Panc1 (cell line): ENCODE measurements around the gene NKX1-2.

Experiments
- POLR2AphosphoS5 ChIP-seq: IDR thresholded peaks from 2 replicates; pipeline ENCODE4 v1.6.1; 2012; ENCODE audit warnings: mild to moderate bottlenecking, low read depth, low read length, moderate library complexity
- SIN3A ChIP-seq: IDR thresholded peaks from 2 replicates; pipeline ENCODE4 v1.6.1; 2012; ENCODE audit warnings: low read depth, mild to moderate bottlenecking, low read length, moderate library complexity, borderline replicate concordance; ENCODE audit not compliant: insufficient read depth
- TF ChIP-seq, protein P1 (sequence below): fragments of 450-650 bp; IDR thresholded peaks from 2 replicates; pipeline ENCODE4 v1.5.1; 2017; ENCODE audit warnings: mild to moderate bottlenecking
- TF ChIP-seq, protein P2 (sequence below), 2 experiments: IDR thresholded peaks; 2 replicates each; pipeline ENCODE4 v1.6.1; 2011 to 2012; ENCODE audit warnings: low read depth in 2 of 2, control low read depth in 1 of 2, low read length in 1 of 2, mild to moderate bottlenecking in 1 of 2, moderate library complexity in 1 of 2; ENCODE audit not compliant: insufficient read depth in 1 of 2

DNA sequence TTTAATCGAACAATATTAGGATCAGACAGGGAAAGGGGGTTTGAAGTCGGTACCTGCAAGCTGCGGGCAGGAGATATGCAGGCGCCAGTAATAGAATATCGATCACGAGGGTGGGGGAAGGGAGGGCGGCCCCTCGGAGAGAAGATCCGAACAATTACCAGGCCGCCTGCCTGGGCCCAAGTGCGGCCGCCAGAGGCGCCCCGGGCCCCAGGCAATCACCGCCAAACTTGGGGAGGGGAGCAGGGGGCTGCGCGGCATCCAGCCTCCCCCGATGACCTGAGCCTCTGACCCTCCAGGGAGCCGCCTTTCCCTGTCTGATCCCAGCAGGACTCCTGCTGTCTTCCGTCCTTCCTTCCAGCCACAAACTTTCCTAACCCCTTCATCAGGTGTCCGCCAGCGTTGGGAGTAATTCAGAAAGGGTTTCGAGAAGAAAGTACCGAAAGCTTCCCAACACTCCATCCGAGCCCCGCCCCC lies 1.1 kb downstream of the NKX1-2 start:
- TF ChIP-seq, protein P1, sequence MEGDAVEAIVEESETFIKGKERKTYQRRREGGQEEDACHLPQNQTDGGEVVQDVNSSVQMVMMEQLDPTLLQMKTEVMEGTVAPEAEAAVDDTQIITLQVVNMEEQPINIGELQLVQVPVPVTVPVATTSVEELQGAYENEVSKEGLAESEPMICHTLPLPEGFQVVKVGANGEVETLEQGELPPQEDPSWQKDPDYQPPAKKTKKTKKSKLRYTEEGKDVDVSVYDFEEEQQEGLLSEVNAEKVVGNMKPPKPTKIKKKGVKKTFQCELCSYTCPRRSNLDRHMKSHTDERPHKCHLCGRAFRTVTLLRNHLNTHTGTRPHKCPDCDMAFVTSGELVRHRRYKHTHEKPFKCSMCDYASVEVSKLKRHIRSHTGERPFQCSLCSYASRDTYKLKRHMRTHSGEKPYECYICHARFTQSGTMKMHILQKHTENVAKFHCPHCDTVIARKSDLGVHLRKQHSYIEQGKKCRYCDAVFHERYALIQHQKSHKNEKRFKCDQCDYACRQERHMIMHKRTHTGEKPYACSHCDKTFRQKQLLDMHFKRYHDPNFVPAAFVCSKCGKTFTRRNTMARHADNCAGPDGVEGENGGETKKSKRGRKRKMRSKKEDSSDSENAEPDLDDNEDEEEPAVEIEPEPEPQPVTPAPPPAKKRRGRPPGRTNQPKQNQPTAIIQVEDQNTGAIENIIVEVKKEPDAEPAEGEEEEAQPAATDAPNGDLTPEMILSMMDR: peak; percentile 51; the same call in 1 of the 2 replicates
- TF ChIP-seq SIN3A: no peak
- TF ChIP-seq POLR2AphosphoS5: no peak
- TF ChIP-seq, protein P2, sequence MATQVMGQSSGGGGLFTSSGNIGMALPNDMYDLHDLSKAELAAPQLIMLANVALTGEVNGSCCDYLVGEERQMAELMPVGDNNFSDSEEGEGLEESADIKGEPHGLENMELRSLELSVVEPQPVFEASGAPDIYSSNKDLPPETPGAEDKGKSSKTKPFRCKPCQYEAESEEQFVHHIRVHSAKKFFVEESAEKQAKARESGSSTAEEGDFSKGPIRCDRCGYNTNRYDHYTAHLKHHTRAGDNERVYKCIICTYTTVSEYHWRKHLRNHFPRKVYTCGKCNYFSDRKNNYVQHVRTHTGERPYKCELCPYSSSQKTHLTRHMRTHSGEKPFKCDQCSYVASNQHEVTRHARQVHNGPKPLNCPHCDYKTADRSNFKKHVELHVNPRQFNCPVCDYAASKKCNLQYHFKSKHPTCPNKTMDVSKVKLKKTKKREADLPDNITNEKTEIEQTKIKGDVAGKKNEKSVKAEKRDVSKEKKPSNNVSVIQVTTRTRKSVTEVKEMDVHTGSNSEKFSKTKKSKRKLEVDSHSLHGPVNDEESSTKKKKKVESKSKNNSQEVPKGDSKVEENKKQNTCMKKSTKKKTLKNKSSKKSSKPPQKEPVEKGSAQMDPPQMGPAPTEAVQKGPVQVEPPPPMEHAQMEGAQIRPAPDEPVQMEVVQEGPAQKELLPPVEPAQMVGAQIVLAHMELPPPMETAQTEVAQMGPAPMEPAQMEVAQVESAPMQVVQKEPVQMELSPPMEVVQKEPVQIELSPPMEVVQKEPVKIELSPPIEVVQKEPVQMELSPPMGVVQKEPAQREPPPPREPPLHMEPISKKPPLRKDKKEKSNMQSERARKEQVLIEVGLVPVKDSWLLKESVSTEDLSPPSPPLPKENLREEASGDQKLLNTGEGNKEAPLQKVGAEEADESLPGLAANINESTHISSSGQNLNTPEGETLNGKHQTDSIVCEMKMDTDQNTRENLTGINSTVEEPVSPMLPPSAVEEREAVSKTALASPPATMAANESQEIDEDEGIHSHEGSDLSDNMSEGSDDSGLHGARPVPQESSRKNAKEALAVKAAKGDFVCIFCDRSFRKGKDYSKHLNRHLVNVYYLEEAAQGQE (IDR thresholded peaks at IDR 0.05; ENCODE audit: insufficient read depth in 1 of 2, low read depth in 2 of 2, low read length in 1 of 2): no peak
